GM21723 (cell line): ENCODE measurements around the gene CFAP58.
"Not testable (repeated sequence)": the region's sequence is repeated elsewhere in the genome, so short reads cannot be mapped to it uniquely, and the experiment has no call there.

Experiments used
- ATAC-seq: cut with Tn5 transposase; IDR thresholded peaks from one replicate; pipeline ENCODE4 v1.9.1; 2021; ENCODE audit warnings: mild to moderate bottlenecking, moderate library complexity; ENCODE audit not compliant: unreplicated experiment

CFAP58 gene

GRCh38 chr10:104427989-104428388 lies 74.4 kb downstream of the CFAP58 start:
- no peak for ATAC-seq

- ATAC-seq, result no peak
These were observed 76.2 kb downstream of the CFAP58 start for GRCh38 chr10:104429846-104430245.

GRCh38 chr10:104430360-104430759 lies 76.7 kb downstream of the CFAP58 start:
- no peak for ATAC-seq

- no peak for ATAC-seq
These were observed 80.0 kb downstream of the CFAP58 start for GRCh38 chr10:104433669-104434068.

- no peak for ATAC-seq
These were observed 81.0 kb downstream of the CFAP58 start for GRCh38 chr10:104434601-104435000.

GRCh38 chr10:104435822-104436221 lies 82.2 kb downstream of the CFAP58 start:
- no peak for ATAC-seq

- no peak for ATAC-seq
These were observed 83.6 kb downstream of the CFAP58 start for GRCh38 chr10:104437226-104437625.

GRCh38 chr10:104440221-104440620 lies 86.6 kb downstream of the CFAP58 start:
- ATAC-seq, result no peak

- ATAC-seq, result no peak
These were observed 87.8 kb downstream of the CFAP58 start for GRCh38 chr10:104441329-104442000.

GRCh38 chr10:104445359-104445758 lies 91.7 kb downstream of the CFAP58 start:
- no peak for ATAC-seq

- no peak for ATAC-seq
These were observed 92.5 kb downstream of the CFAP58 start for GRCh38 chr10:104446151-104446550.

- ATAC-seq, result no peak
These were observed 93.7 kb downstream of the CFAP58 start for GRCh38 chr10:104447331-104447730.

GRCh38 chr10:104447906-104448305 lies 94.3 kb downstream of the CFAP58 start:
- ATAC-seq, result no peak

- no peak for ATAC-seq
These were observed 95.8 kb downstream of the CFAP58 start for GRCh38 chr10:104449391-104449790.

GRCh38 chr10:104450490-104450889 lies 96.9 kb downstream of the CFAP58 start:
- no peak for ATAC-seq

GRCh38 chr10:104450954-104451353 lies 97.3 kb downstream of the CFAP58 start:
- ATAC-seq, result no peak

- no peak for ATAC-seq
These were observed 99.3 kb downstream of the CFAP58 start for GRCh38 chr10:104452977-104453376.

GRCh38 chr10:104456802-104457542 lies 103.3 kb downstream of the CFAP58 start:
- ATAC-seq, result no peak

- no peak for ATAC-seq
These were observed 103.9 kb downstream of the CFAP58 start for GRCh38 chr10:104457543-104457828.

GRCh38 chr10:104465575-104465974 lies 111.9 kb downstream of the CFAP58 start:
- not testable (repeated sequence) for ATAC-seq

GRCh38 chr10:104468818-104469217 lies 115.2 kb downstream of the CFAP58 start:
- not testable (repeated sequence) for ATAC-seq

GRCh38 chr10:104472505-104472904 lies 118.9 kb downstream of the CFAP58 start:
- no peak for ATAC-seq
